HFFc6 (cell line): ENCODE measurements around the gene PPFIBP2. TPM values are rescaled to one million over a fixed set of nuclear protein-coding genes. Genes with fewer than 3 reads are reported as not detected.
A peak's percentile ranks its signal among the peaks of the same experiment; 100 is the strongest.

ENCODE experiments used
- DNase-seq: peaks from one replicate; pipeline ENCODE4 v3.0.0-alpha.2; 2018
- H3K27ac Mint-ChIP-seq: 2 replicates; pipeline ENCODE4 v1.8.0; 2020; ENCODE audit warnings: mild to moderate bottlenecking, mixed read lengths
- H3K27me3 Mint-ChIP-seq: 2 replicates; pipeline ENCODE4 v1.8.0; 2021; ENCODE audit warnings: mild to moderate bottlenecking, moderate library complexity, mixed read lengths; ENCODE audit not compliant: insufficient read depth
- H3K36me3 Mint-ChIP-seq: 2 replicates; pipeline ENCODE4 v1.8.0; 2021; ENCODE audit warnings: low read depth, mixed read lengths
- H3K4me1 Mint-ChIP-seq: 2 replicates; pipeline ENCODE4 v1.8.0; 2020; ENCODE audit warnings: low read depth, mixed read lengths
- H3K4me3 Mint-ChIP-seq: 2 replicates; pipeline ENCODE4 v1.8.0; 2020; ENCODE audit warnings: mild to moderate bottlenecking, moderate library complexity, mixed read lengths
- H3K9me3 Mint-ChIP-seq: 2 replicates; pipeline ENCODE4 v1.8.0; 2020; ENCODE audit warnings: mild to moderate bottlenecking, mixed read lengths
- total RNA-seq, 6 experiments: library from RNA; stranded (reverse); fragmentation: NEBNext Ultra II Directional; extraction: Animal tissue kit (Norgen Biotek cat#: 25700); gene quantifications; 2 replicates in 1 of 6; 3 replicates in 5 of 6; pipeline ENCODE4 v1.2.3, GENCODE V29; 2021
- TF ChIP-seq, protein P1 (sequence below): fragments of 200-600 bp; sonication (generic); IDR thresholded peaks from 2 replicates; pipeline ENCODE4 v1.5.0; 2021; ENCODE audit warnings: antibody characterized with exemption, mild to moderate bottlenecking

The PPFIBP2 gene
- total RNA-seq, 6 experiments from 2014 or later, result 6.0 to 8.5 (median 7.3) TPM

DNA sequence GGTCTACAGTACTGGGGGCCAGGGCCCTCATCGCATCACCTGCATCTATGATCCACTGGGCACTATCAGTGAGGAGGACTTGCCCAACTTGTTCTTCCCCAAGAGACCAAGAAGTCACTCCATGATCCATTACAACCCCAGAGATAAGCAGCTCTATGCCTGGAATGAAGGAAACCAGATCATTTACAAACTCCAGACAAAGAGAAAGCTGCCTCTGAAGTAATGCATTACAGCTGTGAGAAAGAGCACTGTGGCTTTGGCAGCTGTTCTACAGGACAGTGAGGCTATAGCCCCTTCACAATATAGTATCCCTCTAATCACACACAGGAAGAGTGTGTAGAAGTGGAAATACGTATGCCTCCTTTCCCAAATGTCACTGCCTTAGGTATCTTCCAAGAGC is 3.8 kb upstream of the PPFIBP2 start:
- Mint-ChIP-seq H3K36me3 (no peaks in the 10 kb centered on the region), H3K4me3 (no peak overlapping the region), H3K4me1 (peaks cover 10% of the 10 kb centered on the region; the same call in 1 of the 2 replicates), H3K9me3 (no peaks in the 10 kb centered on the region), H3K27me3 (peaks cover 14% of the 10 kb centered on the region), H3K27ac (no peak overlapping the region)
- TF ChIP-seq, protein P1, sequence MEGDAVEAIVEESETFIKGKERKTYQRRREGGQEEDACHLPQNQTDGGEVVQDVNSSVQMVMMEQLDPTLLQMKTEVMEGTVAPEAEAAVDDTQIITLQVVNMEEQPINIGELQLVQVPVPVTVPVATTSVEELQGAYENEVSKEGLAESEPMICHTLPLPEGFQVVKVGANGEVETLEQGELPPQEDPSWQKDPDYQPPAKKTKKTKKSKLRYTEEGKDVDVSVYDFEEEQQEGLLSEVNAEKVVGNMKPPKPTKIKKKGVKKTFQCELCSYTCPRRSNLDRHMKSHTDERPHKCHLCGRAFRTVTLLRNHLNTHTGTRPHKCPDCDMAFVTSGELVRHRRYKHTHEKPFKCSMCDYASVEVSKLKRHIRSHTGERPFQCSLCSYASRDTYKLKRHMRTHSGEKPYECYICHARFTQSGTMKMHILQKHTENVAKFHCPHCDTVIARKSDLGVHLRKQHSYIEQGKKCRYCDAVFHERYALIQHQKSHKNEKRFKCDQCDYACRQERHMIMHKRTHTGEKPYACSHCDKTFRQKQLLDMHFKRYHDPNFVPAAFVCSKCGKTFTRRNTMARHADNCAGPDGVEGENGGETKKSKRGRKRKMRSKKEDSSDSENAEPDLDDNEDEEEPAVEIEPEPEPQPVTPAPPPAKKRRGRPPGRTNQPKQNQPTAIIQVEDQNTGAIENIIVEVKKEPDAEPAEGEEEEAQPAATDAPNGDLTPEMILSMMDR, result no peak
- no peak for DNase-seq

DNA sequence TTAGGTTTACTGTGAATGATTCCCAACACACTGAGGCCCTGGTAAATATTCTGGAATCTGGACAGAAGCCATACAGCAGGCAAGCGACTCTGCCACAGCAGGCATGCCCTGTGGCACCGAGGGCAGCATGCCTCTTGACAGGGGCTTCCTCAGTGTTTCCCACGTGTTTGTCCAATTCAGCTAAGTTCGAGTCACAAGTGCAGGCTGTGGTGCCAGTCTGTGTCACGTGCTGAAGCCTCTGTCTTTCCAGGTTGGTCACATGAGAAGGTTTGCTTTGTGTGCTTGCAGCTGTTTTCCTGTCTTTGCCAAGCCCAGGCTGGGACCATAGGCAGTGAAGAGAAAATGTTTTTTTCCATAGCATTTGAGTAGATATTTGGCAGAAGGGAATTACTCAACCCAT is 2.4 kb upstream of the PPFIBP2 start:
- DNase-seq, result no peak
- peaks cover 10% of the 10 kb centered on the region; the same call in 1 of the 2 replicates for H3K4me1 Mint-ChIP-seq
- H3K27me3 Mint-ChIP-seq, result peaks cover 23% of the 10 kb centered on the region
- no peak overlapping the region for H3K27ac Mint-ChIP-seq
- H3K36me3 Mint-ChIP-seq, result no peaks in the 10 kb centered on the region
- TF ChIP-seq, protein P1, result no peak
- H3K4me3 Mint-ChIP-seq, result no peak overlapping the region
- no peaks in the 10 kb centered on the region for H3K9me3 Mint-ChIP-seq

DNA sequence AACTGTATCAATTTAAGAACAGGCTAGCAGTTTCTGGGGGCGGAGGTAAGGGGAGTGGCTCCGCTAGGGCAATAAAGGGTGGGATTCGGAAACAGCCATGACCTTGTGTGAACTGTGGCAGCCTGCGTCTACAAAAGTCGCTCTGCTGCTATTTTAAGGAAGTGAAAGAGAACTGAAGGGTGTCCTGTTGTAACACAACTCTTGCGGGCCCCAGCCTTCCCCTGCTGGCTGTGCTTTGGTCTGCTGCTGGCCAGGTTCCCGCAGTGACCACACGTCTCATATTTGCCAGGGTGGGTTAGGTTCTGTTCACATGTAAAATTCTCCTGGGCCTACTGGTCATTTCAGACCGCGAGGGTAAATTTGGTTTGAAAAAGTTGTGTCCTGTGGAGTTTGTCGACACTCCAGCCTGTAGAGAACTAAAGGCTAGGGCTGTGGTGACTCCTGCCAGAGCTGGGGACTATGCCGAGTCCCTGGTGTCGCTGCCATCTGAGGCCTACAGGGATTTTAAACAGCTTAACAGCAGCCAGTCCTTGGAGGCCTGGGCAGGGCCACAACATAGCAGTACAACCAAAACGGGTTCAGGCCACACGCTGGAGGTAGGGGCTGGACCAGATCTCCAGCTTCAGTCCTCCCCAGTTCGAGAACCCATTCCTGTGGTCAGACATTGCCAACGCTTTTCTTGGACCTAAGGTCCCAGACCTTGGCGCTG is 1.1 kb upstream of the PPFIBP2 start:
- Mint-ChIP-seq H3K4me1 (peaks cover 10% of the 10 kb centered on the region; the same call in 1 of the 2 replicates), H3K27ac (peak overlapping the region; percentile 65; the same call in 1 of the 2 replicates), H3K27me3 (peaks cover 25% of the 10 kb centered on the region), H3K9me3 (no peaks in the 10 kb centered on the region), H3K36me3 (no peaks in the 10 kb centered on the region), H3K4me3 (peak overlapping the region; percentile 93)
- DNase-seq, result no peak
- TF ChIP-seq, protein P1, result no peak

- TF ChIP-seq, protein P1, result no peak
- Mint-ChIP-seq H3K36me3 (no peaks in the 10 kb centered on the region), H3K27ac (no peak overlapping the region), H3K4me1 (peaks cover 10% of the 10 kb centered on the region; the same call in 1 of the 2 replicates), H3K27me3 (peaks cover 31% of the 10 kb centered on the region), H3K4me3 (peak overlapping the region; percentile 93), H3K9me3 (no peaks in the 10 kb centered on the region)
- DNase-seq, result no peak
Observed at GRCh38 chr11:7514099-7514591, 346 bp downstream of the PPFIBP2 start.

- no peak overlapping the region for H3K27ac Mint-ChIP-seq
- peaks cover 26% of the 10 kb centered on the region for H3K27me3 Mint-ChIP-seq
- no peak for DNase-seq
- no peaks in the 10 kb centered on the region for H3K36me3 Mint-ChIP-seq
- no peaks in the 10 kb centered on the region for H3K9me3 Mint-ChIP-seq
- TF ChIP-seq, protein P1, result no peak
- peaks cover 10% of the 10 kb centered on the region; the same call in 1 of the 2 replicates for H3K4me1 Mint-ChIP-seq
- H3K4me3 Mint-ChIP-seq, result no peak overlapping the region
Observed at GRCh38 chr11:7515447-7515886, 1.7 kb downstream of the PPFIBP2 start.
